KBM-7 (cell line): ENCODE measurements around the gene HNRNPU.

ENCODE experiments used
- DNase-seq: peaks from one replicate; pipeline ENCODE4 v3.0.0-alpha.2; 2015
- in situ Hi-C: fragments of 300-500 bp; cut with MboI; formaldehyde crosslinking; loops from 2 replicates; pipeline ENCODE4 v1.14.3; 2020; ENCODE audit warnings: low sequenced_read_pairs, low pct_unique_long_range_greater_than_20kb, mixed read lengths

The HNRNPU gene

DNA sequence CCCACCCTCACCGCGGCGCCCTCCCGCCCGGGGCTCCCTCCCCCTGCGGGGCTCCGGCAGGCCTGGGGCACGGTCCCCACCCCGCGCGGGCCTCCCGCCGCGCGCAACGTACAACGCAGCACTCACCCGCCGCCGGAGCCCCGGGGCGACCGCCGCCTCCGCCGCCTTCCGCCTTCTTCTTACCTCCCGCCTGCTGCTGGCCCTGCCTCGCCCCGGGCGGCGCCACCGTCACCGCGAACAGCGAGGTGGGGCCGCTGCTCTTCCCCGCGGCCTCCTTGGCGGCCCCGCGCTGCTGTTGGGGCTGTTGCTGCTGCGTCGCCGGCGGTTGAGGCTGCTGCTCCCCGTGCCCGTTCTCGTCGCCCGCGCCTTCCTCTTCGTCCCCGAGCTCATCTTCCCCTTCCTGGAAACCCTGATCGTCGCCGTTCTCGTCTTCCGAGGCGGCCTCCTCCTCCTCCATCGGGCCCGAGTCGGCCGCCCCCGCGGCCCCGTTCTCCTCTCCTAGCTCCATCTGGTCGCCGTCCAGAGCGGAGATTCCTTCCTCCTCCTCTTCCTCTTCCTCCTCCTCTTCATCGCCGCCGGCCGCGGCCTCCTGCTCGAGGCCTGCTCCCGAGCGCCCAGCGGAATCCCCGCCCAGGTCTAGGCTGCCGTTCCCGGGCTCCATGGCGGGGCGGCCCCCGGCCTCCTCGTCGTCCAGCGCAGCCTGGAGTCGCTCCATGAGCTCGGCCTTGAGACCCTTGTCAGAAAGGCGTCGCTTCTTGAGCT lies 671 bp downstream of the HNRNPU start:
- in situ Hi-C loops, result no loop called here
- no peak for DNase-seq

DNA sequence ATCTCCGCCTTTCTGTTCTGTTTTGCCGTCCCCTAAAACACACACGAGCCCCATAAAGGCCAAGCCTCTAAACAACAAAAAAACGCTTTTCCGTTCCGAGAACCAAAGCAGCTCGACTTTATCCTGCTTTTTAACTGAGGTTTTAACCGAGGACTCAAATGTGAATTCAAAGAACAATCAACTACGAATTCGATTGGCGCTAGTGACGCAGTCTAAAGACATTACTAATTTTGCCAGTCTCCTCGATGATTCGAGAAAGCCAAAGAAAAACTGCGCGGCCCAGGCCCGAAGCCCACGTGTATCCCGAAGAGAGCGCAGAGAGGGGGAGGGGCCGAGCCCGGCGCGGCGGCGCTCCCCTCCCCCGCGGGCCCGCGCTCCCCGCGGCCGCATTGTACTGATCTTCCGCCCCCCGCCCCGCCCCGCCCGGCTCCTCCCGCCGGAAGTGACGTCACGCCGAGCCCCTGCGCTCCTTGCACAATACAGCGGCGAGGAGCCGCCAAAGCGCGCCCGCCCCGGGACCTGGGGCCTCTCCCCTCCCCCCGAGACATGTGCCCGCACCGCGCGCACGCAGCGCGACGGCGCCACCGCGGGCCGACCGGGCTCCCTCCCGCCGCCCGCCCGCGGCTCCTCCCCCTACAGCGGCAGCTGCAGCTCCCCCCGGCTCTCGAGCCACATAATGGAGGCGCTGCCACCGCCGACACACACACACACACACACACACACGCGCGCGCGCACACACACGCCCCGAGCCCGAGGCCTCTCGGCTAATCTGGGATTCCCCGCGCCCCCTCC lies 1.4 kb downstream of the HNRNPU start:
- in situ Hi-C loops, result no loop called here
- peak; percentile 87 for DNase-seq

DNA sequence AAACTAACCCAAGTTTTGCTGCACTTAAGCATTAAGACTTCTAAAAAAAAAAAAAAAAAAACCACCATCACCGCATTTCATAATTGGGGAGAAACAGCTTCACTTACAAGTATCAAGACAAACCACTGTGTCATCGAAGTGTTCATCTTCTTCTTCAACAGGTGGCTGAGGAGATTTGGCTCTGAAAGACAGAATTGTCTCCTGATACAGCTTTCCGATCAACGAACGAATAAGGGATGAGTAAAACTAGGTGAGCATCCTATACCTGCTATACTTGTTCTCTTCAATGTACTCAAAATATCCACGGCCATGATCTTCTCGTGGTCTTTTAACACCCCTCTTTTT lies 2.0 kb downstream of the HNRNPU start:
- in situ Hi-C loops, result no loop called here
- no peak for DNase-seq

DNA sequence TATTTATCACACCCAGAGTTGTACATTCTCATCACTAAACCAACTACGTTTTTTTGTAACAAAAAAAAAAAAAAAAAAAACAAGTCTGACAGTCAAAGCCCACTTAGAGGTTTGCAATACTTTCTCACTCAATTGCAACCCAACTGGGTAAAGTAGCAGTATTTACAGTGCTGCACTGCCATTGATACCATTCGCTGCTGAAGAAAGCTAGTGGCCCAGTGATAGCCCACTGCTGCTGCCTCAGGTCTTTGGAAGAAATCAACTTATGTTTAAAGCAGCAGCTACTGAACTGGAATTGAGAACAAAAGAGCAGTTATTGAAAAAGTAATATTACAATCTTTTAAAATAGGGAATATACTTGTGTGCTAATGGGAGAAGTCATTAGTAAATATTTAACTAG lies 2.7 kb downstream of the HNRNPU start:
- in situ Hi-C loops, result no loop called here
- no peak for DNase-seq

DNA sequence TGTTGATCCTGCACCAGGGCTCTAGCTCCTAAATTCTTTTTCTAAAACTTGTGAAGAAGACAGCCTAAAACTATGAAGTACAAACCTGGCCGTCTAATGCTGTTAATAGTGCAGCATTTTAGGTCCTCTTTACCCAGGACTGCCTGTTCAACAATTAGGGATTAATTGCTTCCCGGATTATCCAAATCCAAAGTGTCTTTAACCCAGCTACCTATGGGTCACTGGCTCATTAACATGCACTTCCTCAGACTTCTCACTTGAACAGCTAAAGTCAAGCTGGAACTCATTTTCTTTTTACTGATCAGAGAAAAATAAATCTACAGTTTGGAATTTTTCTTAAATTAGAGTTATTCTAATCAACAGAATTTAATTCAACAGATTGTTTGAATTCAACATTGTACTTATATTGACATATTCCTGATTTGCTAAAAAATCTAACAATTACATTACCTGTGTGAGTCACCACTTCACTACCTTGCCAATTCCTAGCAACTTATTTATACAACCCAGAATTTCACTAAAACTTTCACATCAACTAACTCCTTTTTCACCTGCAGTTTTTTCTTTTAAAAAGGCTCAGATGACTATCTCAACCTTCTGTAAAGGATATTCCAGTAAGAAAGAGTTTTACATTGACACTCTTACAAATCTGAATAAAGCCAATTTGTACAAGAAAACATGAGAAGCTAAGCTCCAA lies 3.3 kb downstream of the HNRNPU start:
- in situ Hi-C loops, result no loop called here
- no peak for DNase-seq

DNA sequence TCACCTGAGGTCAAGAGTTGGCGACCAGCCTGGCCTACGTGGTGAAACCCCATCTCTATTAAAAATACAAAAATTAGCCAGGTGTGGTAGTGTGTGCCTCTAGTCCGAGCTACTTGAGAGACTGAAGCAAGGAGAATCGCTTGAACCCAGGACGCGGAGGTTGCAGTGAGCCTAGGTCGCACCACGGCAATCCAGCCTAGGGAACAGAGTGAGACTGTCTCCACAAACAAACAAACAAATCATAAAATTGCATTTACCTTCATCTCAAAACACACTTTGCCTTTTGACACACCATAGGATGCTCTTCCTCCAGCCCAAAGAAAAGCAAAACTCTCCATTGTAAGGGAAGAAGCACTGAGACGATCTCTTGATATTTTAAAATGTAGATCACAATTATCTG lies 4.3 kb downstream of the HNRNPU start:
- no peak for DNase-seq
- in situ Hi-C loops, result no loop called here

DNA sequence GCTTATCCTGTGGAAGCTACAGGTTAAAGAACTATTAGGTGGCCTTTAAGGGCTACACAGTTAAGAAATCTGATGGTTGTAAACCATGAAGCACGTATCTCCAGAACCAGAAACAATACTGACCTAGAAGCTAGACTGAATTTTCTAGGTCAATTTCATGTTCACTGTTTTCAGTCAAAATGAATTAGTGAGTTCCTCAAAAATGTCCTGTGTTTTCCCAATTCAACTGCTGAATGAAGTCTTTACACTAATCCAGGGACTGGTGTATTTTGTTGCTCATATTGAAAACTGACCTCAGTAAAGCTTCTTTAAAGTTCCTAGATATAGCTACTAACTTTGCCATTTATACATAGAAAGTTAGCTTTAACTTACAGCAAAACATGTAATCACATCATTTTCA lies 6.0 kb downstream of the HNRNPU start:
- no peak for DNase-seq
- in situ Hi-C loops, result no loop called here

DNA sequence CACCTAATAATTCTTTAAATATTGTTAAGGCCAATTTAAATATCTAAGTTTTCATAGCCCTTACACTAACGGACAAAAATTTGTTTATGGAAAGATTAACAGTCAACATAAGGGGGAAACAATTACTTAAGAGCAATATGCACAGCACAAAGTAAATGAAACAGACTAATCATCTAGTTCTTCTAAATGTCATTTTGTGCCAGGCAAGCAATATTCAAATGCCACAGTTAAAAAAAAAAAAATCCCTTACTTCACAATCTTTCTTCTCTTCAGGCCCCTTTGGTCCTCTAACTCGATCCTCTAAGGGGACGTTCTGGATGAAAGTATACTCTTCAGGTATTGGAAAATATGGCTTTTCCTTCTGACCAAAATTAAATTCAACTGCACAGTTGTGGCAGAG lies 6.6 kb downstream of the HNRNPU start:
- DNase-seq, result no peak
- in situ Hi-C loops, result no loop called here

DNA sequence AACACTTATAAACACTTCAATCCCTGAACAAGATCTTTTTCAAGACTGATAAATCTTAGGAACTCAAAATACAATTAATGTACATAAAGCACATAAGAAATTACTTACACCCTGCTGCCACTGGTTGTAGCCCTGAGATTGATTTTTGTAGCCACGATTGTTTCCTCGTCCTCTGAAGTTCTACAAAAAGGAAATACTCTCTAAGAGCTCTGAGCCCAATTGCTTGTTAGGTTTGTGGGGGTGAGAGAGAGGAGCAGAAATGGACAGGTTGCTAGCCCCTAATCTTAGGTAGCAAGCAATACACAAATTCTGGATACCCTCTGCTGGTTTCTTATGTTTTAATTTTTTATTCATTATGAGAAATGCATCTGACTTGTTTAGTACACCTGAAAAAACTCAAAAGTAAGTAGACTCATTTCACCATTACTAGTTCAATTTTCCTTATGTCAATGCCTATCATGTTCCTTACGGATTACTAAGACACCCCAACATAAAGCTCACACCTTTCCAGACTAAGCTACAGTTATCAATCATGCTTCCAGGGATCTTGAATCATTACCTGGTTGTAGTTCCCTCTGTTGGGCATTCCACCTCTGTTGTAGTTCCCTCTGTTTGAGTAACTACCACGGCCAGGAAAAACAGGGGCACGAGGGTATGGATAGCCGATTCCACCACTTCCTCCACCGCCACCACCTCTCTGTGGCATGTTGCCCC lies 9.3 kb downstream of the HNRNPU start:
- DNase-seq, result peak; percentile 48
- in situ Hi-C loops, result no loop called here

DNA sequence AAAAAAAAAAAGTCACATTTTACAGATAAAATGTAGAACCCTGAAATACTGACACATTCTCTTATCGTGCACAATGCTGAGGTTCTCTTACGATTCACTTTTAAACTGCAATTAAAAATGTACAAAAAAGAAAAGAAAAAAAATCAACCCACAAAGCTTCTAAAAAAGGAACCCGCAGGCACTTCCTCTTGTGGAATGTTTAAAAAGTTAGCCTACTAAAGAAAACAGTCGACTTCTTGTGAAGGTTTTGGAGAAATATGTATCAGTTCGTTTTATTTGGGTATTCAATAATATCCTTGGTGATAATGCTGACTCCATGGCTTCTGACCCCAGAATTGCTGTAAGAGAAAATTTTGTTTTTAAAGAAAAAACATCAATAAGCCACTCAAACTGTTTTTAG lies 10.2 kb downstream of the HNRNPU start:
- in situ Hi-C loops, result no loop called here

DNA sequence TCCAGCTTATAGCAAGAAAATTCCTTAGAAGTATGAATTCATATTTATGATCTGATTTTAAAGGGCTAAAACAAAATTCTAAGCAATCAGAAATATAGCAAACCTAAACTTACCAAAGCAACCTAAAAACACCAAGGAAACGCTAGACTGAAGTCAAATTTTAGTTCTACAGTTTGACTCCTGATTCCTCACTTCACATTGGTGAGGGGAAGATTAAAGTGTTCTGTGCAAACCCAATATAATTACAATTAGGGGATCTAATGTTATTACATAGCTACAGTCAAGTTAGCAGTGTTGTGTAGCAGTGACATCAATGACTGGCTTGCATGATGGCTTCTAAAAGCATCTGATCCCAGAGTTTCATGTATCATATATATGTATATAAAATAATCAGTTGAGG lies 11.6 kb downstream of the HNRNPU start:
- no peak for DNase-seq
- in situ Hi-C loops, result no loop called here

More for the DNA sequence above, 10.2 kb downstream of the HNRNPU start:
- DNase-seq, result peak; percentile 42

DNA sequence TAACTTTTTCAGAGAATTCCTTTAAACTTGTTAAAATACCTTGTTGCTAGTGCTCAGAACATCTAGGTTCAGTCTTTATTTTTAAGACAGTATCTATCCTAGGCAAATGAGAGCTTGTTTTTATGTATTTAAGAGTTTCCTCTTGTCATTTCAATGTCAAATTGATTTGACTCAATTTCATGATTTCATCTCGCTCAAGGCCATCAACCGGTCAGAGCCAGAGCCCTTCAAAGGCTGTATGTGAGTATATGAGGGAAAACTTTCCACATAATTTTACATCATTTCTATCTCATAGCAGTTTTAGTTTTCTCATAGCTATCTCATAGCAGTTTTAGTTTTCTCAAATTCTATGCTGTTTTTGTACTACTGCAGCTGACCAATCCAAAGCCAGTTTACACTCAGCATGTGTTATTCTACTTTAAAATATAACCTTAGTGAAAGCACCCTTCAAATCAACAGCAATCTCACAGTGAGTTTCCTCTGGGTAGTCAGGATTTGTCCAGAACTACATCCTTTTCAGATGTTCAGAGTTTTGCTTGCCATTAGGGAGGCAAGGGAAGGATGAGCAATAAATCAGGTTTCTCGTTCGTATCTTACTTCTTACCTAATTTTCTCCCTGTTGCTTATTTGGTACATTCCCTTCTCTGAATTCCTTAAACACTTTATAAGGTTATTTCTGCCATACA lies 12.7 kb downstream of the HNRNPU start:
- in situ Hi-C loops, result no loop called here

DNA sequence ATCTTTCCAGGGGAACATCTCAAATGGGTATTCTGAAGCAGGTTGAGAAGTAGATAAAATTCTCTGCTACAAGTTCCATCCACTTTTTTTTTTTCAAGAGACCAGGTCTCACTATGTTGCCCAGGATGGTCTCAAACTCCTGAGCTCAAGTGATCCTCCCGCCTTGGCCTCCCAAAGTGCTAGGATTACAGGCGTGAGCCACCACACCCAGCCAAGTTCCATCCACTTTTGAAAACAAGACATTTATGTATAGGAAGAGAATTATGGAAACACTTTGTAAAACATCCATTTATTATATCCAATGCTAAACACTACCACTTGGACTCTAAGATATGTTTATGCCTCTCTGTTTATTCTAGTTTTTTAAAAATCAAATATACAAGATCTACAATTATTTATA lies 13.4 kb downstream of the HNRNPU start:
- DNase-seq, result no peak
- in situ Hi-C loops, result no loop called here

More for the DNA sequence above, 12.7 kb downstream of the HNRNPU start:
- no peak for DNase-seq

DNA sequence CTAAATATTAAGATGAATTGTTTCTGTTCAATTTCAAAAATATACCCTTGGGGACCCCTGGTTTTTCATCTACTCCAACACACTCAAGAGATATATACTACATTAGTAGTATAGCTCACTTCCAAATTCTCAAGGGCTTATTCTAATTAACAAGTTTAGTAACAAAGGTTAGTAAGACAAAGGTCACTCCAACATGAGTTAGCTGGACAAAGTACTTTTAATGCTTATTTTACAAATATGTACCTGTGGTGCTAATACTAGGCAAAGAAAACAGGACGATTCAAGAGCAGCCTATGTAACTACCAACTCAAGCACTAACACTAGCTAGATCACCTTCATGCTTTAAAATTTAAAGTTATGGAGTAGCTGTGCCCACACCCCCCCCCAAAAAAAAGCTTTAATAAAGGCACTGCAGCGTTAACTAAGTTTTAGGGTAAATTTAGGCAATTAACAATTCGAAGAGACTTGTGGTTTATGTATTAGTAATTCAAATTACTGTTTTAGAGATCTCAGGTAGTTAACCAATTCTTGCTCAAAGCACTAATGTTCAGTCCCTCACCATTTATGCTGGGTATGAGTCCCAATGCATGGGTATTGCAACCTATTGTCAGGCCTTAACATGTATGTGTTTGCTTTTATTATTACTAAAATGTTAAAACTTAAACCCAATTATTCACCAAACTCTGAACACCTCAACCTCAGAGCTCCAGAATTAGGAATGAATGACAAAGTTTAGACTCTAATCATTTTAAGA lies 14.1 kb downstream of the HNRNPU start:
- in situ Hi-C loops, result no loop called here
- DNase-seq, result no peak

DNA sequence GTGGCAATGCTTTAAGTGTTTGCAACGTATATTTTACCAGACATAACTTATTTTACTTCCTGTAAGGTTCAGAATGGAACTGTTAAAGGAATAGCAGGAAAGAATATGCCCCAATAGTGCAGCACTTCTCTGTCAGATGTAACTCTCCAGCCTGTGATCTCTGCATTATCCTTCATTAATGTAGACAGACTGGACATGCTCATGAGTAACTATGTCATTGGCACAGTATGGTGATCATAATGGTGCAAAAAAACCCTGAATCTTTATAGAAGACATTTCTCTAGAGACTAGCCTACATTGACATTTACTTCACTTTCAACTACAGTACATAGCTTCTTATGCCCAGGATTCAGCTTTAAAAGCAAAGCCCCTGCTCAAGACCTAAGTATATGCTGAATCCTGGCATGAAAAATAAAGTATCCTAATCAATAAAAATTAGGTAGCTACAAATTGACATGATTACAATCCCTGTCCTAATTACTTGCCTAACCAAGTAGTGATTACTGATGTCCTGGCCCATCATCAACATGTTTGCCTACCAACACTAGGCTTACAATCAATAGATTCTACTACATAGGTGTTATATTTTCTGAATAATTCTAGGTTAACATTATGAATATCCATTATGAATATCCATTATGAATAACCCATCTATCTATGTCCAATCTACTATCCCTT lies 15.0 kb downstream of the HNRNPU start:
- no peak for DNase-seq
- in situ Hi-C loops, result no loop called here

DNA sequence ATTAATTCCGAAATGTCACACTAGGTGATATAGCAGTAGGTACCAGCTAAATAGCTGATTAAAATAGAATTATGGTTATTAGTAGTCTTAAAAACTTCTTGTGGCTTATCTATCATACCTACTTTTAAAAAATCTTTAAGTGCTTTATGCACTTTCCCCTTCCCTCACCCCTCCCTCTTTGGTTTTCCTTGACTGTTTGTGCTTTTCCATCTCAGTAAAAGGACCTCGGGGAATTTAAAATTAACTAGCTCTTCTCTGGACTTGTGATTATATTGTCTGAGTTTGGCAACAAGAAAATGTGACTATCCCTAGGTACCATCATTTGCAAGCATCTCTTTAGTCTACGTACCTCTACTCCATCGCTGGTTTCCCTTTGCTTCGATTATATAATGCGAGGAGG lies 17.7 kb downstream of the HNRNPU start:
- in situ Hi-C loops, result no loop called here
- DNase-seq, result no peak

DNA sequence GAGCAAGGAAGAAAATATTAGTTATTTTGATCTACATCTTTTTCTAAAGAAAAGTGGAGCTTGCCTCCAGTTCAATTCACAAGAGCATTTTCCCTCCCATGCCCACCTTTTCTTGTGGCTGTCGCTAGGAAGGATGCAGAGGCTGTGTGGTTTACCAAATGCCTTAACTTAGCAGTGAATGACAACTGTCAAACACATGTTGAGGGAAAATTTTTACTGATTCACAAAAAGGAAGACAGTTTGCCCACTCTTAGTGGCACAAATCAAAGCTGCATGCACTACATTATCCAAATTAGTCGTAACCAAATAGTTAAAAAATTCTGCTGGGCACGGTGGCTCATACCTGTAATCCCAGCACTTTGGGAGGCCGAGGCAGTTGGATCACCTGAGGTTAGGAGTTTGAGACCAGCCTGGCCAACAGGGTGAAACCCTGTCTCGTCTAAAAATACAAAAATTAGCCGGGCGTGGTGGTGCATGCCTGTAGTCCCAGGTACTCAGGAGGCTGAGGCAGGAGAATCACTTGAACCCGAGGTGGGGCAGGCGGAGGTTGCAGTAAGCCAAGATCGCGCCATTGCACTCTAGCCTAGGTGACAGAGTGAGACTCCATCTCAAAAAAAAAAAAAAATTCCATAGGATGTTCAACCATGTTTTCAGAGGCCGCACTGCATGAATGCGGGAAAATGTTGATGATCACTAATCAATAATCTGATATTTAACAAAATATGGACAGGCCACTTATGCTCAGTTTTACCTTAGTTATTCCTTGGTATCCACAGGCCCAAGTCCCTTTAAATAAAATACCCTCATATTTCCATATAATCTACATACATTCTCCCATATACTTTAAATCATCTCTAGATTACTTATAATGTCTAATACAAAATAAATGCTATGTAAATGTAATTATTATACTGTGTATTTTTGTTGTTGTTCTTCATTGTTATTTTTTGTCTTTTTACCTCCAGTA lies 19.9 kb downstream of the HNRNPU start:
- no peak for DNase-seq
- in situ Hi-C loops, result no loop called here
